ENCODE measurements around the gene RAPSN. TPM values are rescaled to one million over a fixed set of nuclear protein-coding genes. Genes with fewer than 3 reads are reported as not detected.

The RAPSN gene
- total RNA-seq, 2 experiments from 2014 or later, result not detected

DNA sequence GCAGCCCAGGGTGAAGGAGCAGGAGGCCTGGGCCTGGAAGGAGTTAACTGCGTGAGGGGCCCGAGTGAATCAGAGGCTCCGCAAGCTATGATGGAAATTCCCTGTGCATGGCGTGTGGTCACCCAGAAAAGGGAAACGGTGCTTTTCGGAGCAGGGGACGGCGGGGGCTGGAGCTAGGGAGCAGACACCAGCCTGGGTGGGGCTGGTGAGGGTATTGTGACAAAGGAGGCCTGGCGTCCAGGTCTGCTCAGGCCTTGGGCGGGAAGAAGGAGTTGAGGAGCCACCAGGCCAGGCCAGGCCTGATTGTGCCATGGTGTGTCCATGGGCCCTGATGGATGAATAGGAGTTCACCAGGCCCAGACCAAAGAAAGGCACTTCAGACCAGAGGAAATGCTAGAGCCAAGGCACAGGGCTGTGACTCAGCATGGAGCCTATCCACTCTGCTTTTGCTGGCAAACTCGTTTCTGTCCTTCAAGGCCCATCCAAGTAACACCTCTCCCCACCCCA, 57.8 kb downstream of the RAPSN start:
- no peaks in the 10 kb centered on the region for H3K9me3 ChIP-seq (ENCODE audit: low read length)
- DNase-seq (ENCODE audit: low spot score), result no peak
- intact Hi-C loops (cut with micrococcal nuclease; ENCODE audit: unreplicated experiment), result loop anchor here (10.0 kb wide), 1 partner anchor 634 kb away; no protein-coding TSS in a partner anchor
- H3K79me2 ChIP-seq (ENCODE audit: insufficient read depth, low read depth, low read length), result no peaks in the 10 kb centered on the region
- H3K27ac ChIP-seq (ENCODE audit: low read depth, low read length, poor library complexity, severe bottlenecking), result no peak overlapping the region
- peaks cover 42% of the 10 kb centered on the region for H3K4me1 ChIP-seq (ENCODE audit: insufficient read depth, low read length, poor library complexity, severe bottlenecking)
- POLR2A ChIA-PET, result interaction anchor here (1.9 to 2.9 kb wide), 2 partner anchors 9 to 13 kb away, joined by 11 to 19 read pairs; partner anchors contain the start of gene SPI1
- H2AFZ ChIP-seq (ENCODE audit: low read length), result no peak overlapping the region
- no TSS peak for BruUV-seq (replicated peaks)
- no peaks in the 10 kb centered on the region for H3K9me2 ChIP-seq (ENCODE audit: insufficient read depth, low read length)
- CTCF ChIA-PET (ENCODE audit: unreplicated experiment), result interaction anchor here (0.5 kb wide), 1 partner anchor 825 kb away, joined by 3 read pairs; no protein-coding TSS in a partner anchor
- H3K36me3 ChIP-seq (ENCODE audit: insufficient read depth, low read length), result no peaks in the 10 kb centered on the region
- H4K20me1 ChIP-seq (ENCODE audit: insufficient read depth, low read length), result no peaks in the 10 kb centered on the region
- TF ChIP-seq, protein P1, sequence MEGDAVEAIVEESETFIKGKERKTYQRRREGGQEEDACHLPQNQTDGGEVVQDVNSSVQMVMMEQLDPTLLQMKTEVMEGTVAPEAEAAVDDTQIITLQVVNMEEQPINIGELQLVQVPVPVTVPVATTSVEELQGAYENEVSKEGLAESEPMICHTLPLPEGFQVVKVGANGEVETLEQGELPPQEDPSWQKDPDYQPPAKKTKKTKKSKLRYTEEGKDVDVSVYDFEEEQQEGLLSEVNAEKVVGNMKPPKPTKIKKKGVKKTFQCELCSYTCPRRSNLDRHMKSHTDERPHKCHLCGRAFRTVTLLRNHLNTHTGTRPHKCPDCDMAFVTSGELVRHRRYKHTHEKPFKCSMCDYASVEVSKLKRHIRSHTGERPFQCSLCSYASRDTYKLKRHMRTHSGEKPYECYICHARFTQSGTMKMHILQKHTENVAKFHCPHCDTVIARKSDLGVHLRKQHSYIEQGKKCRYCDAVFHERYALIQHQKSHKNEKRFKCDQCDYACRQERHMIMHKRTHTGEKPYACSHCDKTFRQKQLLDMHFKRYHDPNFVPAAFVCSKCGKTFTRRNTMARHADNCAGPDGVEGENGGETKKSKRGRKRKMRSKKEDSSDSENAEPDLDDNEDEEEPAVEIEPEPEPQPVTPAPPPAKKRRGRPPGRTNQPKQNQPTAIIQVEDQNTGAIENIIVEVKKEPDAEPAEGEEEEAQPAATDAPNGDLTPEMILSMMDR (conservative IDR thresholded peaks at IDR 0.05; ENCODE audit: low read length), result no peak
- H3K4me3 ChIP-seq (ENCODE audit: low read depth, low read length, poor library complexity, severe bottlenecking), result no peak overlapping the region
- H3K4me2 ChIP-seq (ENCODE audit: low read length), result no peak overlapping the region

DNA sequence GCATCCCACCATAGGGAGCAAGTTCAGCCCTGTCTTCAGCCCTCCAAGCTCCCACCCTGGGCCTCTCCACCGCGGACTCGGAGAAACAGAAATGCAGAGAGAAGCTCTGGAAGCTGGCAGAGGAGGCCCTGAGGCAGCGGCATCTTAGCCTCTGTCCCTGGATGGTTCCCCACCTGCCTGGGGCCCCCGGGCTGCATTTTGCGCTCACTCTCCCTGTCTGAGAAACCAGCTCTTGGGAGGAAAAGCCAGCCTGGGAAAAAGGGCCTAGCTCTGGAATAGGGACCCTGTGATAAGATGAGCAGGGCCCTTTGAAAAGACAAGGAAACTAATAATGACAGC, 58.5 kb downstream of the RAPSN start:
- Histone ChIP-seq H3K9me2 (ENCODE audit: insufficient read depth, low read length) (no peaks in the 10 kb centered on the region), H3K27ac (ENCODE audit: low read depth, low read length, poor library complexity, severe bottlenecking) (no peak overlapping the region), H3K36me3 (ENCODE audit: insufficient read depth, low read length) (no peaks in the 10 kb centered on the region), H4K20me1 (ENCODE audit: insufficient read depth, low read length) (no peaks in the 10 kb centered on the region), H3K4me3 (ENCODE audit: low read depth, low read length, poor library complexity, severe bottlenecking) (no peak overlapping the region), H3K79me2 (ENCODE audit: insufficient read depth, low read depth, low read length) (no peaks in the 10 kb centered on the region), H3K4me1 (ENCODE audit: insufficient read depth, low read length, poor library complexity, severe bottlenecking) (peaks cover 35% of the 10 kb centered on the region), H3K9me3 (ENCODE audit: low read length) (no peaks in the 10 kb centered on the region), H3K4me2 (ENCODE audit: low read length) (no peak overlapping the region), H2AFZ (ENCODE audit: low read length) (no peak overlapping the region)
- POLR2A ChIA-PET, result interaction anchor here (1.1 to 1.9 kb wide), 2 partner anchors 9 to 10 kb away, joined by 3 to 11 read pairs; no protein-coding TSS in a partner anchor
- intact Hi-C loops (cut with micrococcal nuclease; ENCODE audit: unreplicated experiment), result loop anchor here (10.0 kb wide), 1 partner anchor 634 kb away; no protein-coding TSS in a partner anchor
- TF ChIP-seq, protein P1 (conservative IDR thresholded peaks at IDR 0.05; ENCODE audit: low read length), result no peak
- no peak for TF ChIP-seq EZH2phosphoT487 (IDR thresholded peaks at IDR 0.05; ENCODE audit: borderline replicate concordance, low read depth, low read length)
- CTCF ChIA-PET (ENCODE audit: unreplicated experiment), result no interaction called here
- no TSS peak for BruUV-seq (replicated peaks)
- DNase-seq (ENCODE audit: low spot score), result no peak

DNA sequence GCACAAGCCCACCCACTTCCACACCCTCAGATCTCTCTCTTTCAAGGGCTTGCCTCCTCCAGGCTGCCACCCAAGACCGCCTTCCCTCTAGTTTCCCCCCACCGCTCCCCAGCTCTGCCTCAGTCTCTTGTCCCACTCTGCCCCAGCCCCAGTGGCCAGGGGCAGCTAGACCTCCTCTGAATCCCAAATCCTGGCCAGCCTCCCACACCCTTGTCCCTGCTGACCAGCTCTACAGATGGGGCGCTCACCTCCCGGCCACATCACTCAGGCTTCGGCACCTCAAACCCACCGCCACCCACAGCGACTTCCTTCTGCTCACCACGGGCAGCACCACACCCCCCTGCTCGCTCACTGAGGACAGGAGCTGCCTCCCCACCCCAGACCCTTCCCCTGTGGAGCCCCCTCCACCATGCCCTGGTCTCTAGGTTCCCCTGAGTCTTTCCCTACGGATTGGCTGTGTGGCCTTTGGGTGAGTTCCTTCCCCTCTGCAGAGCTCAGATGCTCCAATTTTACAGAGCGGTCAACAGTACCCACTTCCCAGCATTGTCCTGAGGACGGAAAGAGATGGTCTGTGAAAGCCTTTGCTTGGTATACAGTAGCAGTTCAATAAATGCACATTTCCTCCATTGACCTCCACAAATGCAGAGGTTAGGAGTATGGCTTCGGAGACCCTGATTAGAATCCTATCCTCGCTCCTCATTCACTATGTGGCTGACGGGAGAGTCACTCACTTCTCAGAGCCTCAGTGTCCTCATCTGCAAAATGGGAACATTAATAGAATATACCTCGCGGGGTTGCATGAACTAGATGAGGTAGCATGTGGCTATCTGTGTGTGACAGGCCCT, 59.1 kb downstream of the RAPSN start:
- Histone ChIP-seq H3K79me2 (ENCODE audit: insufficient read depth, low read depth, low read length) (no peaks in the 10 kb centered on the region), H3K4me3 (ENCODE audit: low read depth, low read length, poor library complexity, severe bottlenecking) (no peak overlapping the region), H3K4me1 (ENCODE audit: insufficient read depth, low read length, poor library complexity, severe bottlenecking) (peaks cover 29% of the 10 kb centered on the region), H4K20me1 (ENCODE audit: insufficient read depth, low read length) (no peaks in the 10 kb centered on the region), H3K9me2 (ENCODE audit: insufficient read depth, low read length) (no peaks in the 10 kb centered on the region), H3K36me3 (ENCODE audit: insufficient read depth, low read length) (no peaks in the 10 kb centered on the region), H2AFZ (ENCODE audit: low read length) (no peak overlapping the region), H3K4me2 (ENCODE audit: low read length) (no peak overlapping the region), H3K27ac (ENCODE audit: low read depth, low read length, poor library complexity, severe bottlenecking) (no peak overlapping the region), H3K9me3 (ENCODE audit: low read length) (no peaks in the 10 kb centered on the region)
- DNase-seq (ENCODE audit: low spot score), result no peak
- ChIA-PET POLR2A (interaction anchor here (1.1 to 1.9 kb wide), 2 partner anchors 9 to 10 kb away, joined by 3 to 11 read pairs; no protein-coding TSS in a partner anchor), CTCF (ENCODE audit: unreplicated experiment) (no interaction called here)
- no peak for TF ChIP-seq EZH2phosphoT487 (IDR thresholded peaks at IDR 0.05; ENCODE audit: borderline replicate concordance, low read depth, low read length)
- TF ChIP-seq, protein P1 (conservative IDR thresholded peaks at IDR 0.05; ENCODE audit: low read length), result no peak
- intact Hi-C loops (cut with micrococcal nuclease; ENCODE audit: unreplicated experiment), result loop anchor here (10.0 kb wide), 1 partner anchor 635 kb away; no protein-coding TSS in a partner anchor
- BruUV-seq (replicated peaks), result no TSS peak
